Prostate gland (tissue), 2 donors: ENCODE measurements around the gene SMC1A.

Experiments used
- CTCF ChIP-seq, 4 experiments: fragments of 200-600 bp in 2 of 4; fragments of 450-650 bp in 2 of 4; sonication (generic) in 2 of 4; IDR thresholded peaks; 1 replicate in 3 of 4; 2 replicates in 1 of 4; pipeline ENCODE4 v1.5.1; 2016 to 2019; ENCODE audit warnings: antibody characterized with exemption in 4 of 4, mild to moderate bottlenecking in 2 of 4, moderate library complexity in 2 of 4
- POLR2A ChIP-seq: fragments of 450-650 bp; IDR thresholded peaks from one replicate; pipeline ENCODE4 v1.6.1; 2016; ENCODE audit warnings: antibody characterized with exemption, mild to moderate bottlenecking

GRCh38 chrX:53438832-53439230 is 16.4 kb upstream of the SMC1A start:
- TF ChIP-seq CTCF (IDR thresholded peaks at IDR 0.05) (no peak), POLR2A (no peak)
